CD14-positive monocyte (primary cell): ENCODE data around the gene NBPF3. TPM values are rescaled to one million over a fixed set of nuclear protein-coding genes. Genes with fewer than 3 reads are reported as not detected.

Experiments used
- DNase-seq, 3 donors: peaks; one replicate each; pipeline ENCODE4 v3.0.0-alpha.2; 2011 to 2022
- H2AFZ ChIP-seq: 2 replicates; pipeline ENCODE4 v1.6.0; 2012; ENCODE audit warnings: mild to moderate bottlenecking, low read depth, low read length, inconsistent platforms; ENCODE audit not compliant: insufficient read depth, poor library complexity, severe bottlenecking
- H3K27ac ChIP-seq, 2 donors: 1 replicate in 1 of 2; 2 replicates in 1 of 2; pipeline ENCODE4 v1.5.1; 2012 to 2013; ENCODE audit warnings: low read length in 2 of 2, control low read depth in 1 of 2, inconsistent platforms in 1 of 2, low read depth in 1 of 2, mild to moderate bottlenecking in 1 of 2
- H3K27me3 ChIP-seq, 2 donors: one replicate each; pipeline versions ENCODE4 v1.6.0 to v1.6.1; 2011 to 2013; ENCODE audit warnings: low read length in 2 of 2; ENCODE audit not compliant: control insufficient read depth in 2 of 2, insufficient read depth in 2 of 2
- H3K36me3 ChIP-seq, 2 donors: replicated peaks in 1 of 2; 1 replicate in 1 of 2; 2 replicates in 1 of 2; pipeline versions ENCODE4 v1.5.1 to v1.6.1; 2012 to 2013; ENCODE audit warnings: low read length in 2 of 2, control low read depth in 1 of 2, inconsistent platforms in 1 of 2, mild to moderate bottlenecking in 1 of 2; ENCODE audit not compliant: insufficient read depth in 2 of 2, control insufficient read depth in 1 of 2
- H3K4me1 ChIP-seq, 2 donors: 1 replicate in 1 of 2; 2 replicates in 1 of 2; pipeline versions ENCODE4 v1.5.1 to v1.6.1; 2012 to 2013; ENCODE audit warnings: low read length in 2 of 2, control low read depth in 1 of 2, inconsistent platforms in 1 of 2, mild to moderate bottlenecking in 1 of 2, moderate library complexity in 1 of 2; ENCODE audit not compliant: insufficient read depth in 2 of 2, control insufficient read depth in 1 of 2
- H3K4me2 ChIP-seq: replicated peaks from 2 replicates; pipeline ENCODE3; 2012; ENCODE audit warnings: low read length, moderate library complexity, mild to moderate bottlenecking; ENCODE audit not compliant: poor library complexity, severe bottlenecking; ENCODE audit errors: extremely low read depth
- H3K4me3 ChIP-seq, 3 experiments: fragments of 200-600 bp in 1 of 3; sonication (generic) in 1 of 3; replicated peaks in 1 of 3; 1 replicate in 2 of 3; 2 replicates in 1 of 3; pipeline ENCODE4 v1.5.1; 2011 to 2013; ENCODE audit warnings: low read length in 3 of 3, mild to moderate bottlenecking in 3 of 3, control low read depth in 2 of 3, low read depth in 2 of 3, inconsistent platforms in 1 of 3, moderate library complexity in 1 of 3
- H3K79me2 ChIP-seq: 2 replicates; pipeline ENCODE4 v1.6.0; 2012; ENCODE audit warnings: mild to moderate bottlenecking, control low read depth, inconsistent platforms, low read length, moderate library complexity; ENCODE audit not compliant: insufficient read depth
- H3K9ac ChIP-seq: 2 replicates; pipeline ENCODE4 v1.6.0; 2017; ENCODE audit warnings: low read length, mild to moderate bottlenecking; ENCODE audit not compliant: insufficient read depth, poor library complexity, severe bottlenecking
- H3K9me3 ChIP-seq, 2 donors: replicated peaks in 1 of 2; 1 replicate in 1 of 2; 2 replicates in 1 of 2; pipeline versions ENCODE4 v1.5.1 to v1.6.1; 2012 to 2013; ENCODE audit warnings: low read length in 2 of 2, control low read depth in 1 of 2; ENCODE audit not compliant: control insufficient read depth in 1 of 2, insufficient read depth in 1 of 2
- H4K20me1 ChIP-seq: 2 replicates; pipeline ENCODE4 v1.6.0; 2012; ENCODE audit warnings: mild to moderate bottlenecking, low read length, control low read depth, moderate library complexity; ENCODE audit not compliant: insufficient read depth
- H3K27ac Mint-ChIP-seq, 7 donors: one replicate each; pipeline ENCODE4 v1.8.0; 2020; ENCODE audit warnings: mild to moderate bottlenecking in 7 of 7, mixed read lengths in 7 of 7, moderate library complexity in 6 of 7, inconsistent platforms in 2 of 7
- H3K27me3 Mint-ChIP-seq, 3 donors: one replicate each; pipeline ENCODE4 v1.8.0; 2021 to 2022; ENCODE audit warnings: low read depth in 3 of 3, mild to moderate bottlenecking in 3 of 3, mixed read lengths in 3 of 3, moderate library complexity in 3 of 3, inconsistent platforms in 1 of 3
- H3K36me3 Mint-ChIP-seq, 2 donors: one replicate each; pipeline ENCODE4 v1.8.0; 2020; ENCODE audit warnings: mixed read lengths in 2 of 2, inconsistent platforms in 1 of 2, mild to moderate bottlenecking in 1 of 2
- H3K4me1 Mint-ChIP-seq: one replicate; pipeline ENCODE4 v1.8.0; 2020; ENCODE audit warnings: mild to moderate bottlenecking, mixed read lengths
- H3K4me3 Mint-ChIP-seq, 2 donors: one replicate each; pipeline ENCODE4 v1.8.0; 2020; ENCODE audit warnings: mild to moderate bottlenecking in 2 of 2, mixed read lengths in 2 of 2, moderate library complexity in 1 of 2
- H3K9me3 Mint-ChIP-seq, 7 donors: one replicate each; pipeline ENCODE4 v1.8.0; 2020 to 2022; ENCODE audit warnings: mixed read lengths in 7 of 7, mild to moderate bottlenecking in 6 of 7, moderate library complexity in 6 of 7, inconsistent platforms in 2 of 7
- WGBS: methylation state at CpG from one replicate; pipeline ENCODE4 v1.1.5; 2013; ENCODE audit warnings: missing lambda C conversion rate; ENCODE audit not compliant: insufficient coverage; 5-methylcytosine and 5-hydroxymethylcytosine counted together
- intact Hi-C, 2 donors: fragments of 100-400 bp; cut with micrococcal nuclease; formaldehyde crosslinking; loops; one replicate each; pipeline versions ENCODE4 v1.15.0 to v1.15.1; 2023
- polyA plus RNA-seq, 3 donors: library from polyadenylated mRNA; depleted of rRNA in 1 of 3; unstranded in 2 of 3; stranded (reverse) in 1 of 3; fragments of 300-500 nt in 2 of 3; fragments of >200 nt in 1 of 3; fragmentation: Illumina TruSeq in 2 of 3; gene quantifications; 1 replicate in 2 of 3; 2 replicates in 1 of 3; pipeline ENCODE4 v1.2.3, GENCODE V29; 2012 to 2021
- TF ChIP-seq, protein P1 (sequence below): fragments of 200-600 bp; IDR thresholded peaks from one replicate; pipeline ENCODE4 v1.8.0; 2022; ENCODE audit warnings: antibody characterized with exemption, mild to moderate bottlenecking

Gene NBPF3
- polyA plus RNA-seq, 3 donors, result 1.2 to 1.5 TPM; not detected in 1

GRCh38 chr1:21497466-21498061 is 57.6 kb downstream of the NBPF3 start:
- Histone ChIP-seq H3K4me2 (no peak overlapping the region), H3K36me3 (no peaks in the 10 kb centered on the region), H3K27me3 (peaks cover 0 to under 1% of the 10 kb centered on the region in 2 donors), H3K27ac (no peak overlapping the region), H3K4me1 (no peaks in the 10 kb centered on the region), H4K20me1 (no peaks in the 10 kb centered on the region), H3K9me3 (no peaks in the 10 kb centered on the region), H3K9ac (no peak overlapping the region), H3K79me2 (no peaks in the 10 kb centered on the region), H3K4me3 (no peak overlapping the region), H2AFZ (no peak overlapping the region)
- 90% methylated on average over 2 of the region's 7 CpGs for WGBS
- no peak for DNase-seq
- intact Hi-C loops, result no loop called here
- H3K4me1 Mint-ChIP-seq, result no peaks in the 10 kb centered on the region
- peaks cover 0 to 11% (median 2%) of the 10 kb centered on the region in 7 donors for H3K9me3 Mint-ChIP-seq
- H3K36me3 Mint-ChIP-seq, result no peaks in the 10 kb centered on the region
- TF ChIP-seq, protein P1, sequence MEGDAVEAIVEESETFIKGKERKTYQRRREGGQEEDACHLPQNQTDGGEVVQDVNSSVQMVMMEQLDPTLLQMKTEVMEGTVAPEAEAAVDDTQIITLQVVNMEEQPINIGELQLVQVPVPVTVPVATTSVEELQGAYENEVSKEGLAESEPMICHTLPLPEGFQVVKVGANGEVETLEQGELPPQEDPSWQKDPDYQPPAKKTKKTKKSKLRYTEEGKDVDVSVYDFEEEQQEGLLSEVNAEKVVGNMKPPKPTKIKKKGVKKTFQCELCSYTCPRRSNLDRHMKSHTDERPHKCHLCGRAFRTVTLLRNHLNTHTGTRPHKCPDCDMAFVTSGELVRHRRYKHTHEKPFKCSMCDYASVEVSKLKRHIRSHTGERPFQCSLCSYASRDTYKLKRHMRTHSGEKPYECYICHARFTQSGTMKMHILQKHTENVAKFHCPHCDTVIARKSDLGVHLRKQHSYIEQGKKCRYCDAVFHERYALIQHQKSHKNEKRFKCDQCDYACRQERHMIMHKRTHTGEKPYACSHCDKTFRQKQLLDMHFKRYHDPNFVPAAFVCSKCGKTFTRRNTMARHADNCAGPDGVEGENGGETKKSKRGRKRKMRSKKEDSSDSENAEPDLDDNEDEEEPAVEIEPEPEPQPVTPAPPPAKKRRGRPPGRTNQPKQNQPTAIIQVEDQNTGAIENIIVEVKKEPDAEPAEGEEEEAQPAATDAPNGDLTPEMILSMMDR, result no peak
- H3K27me3 Mint-ChIP-seq, result peaks cover 11 to 26% (median 15%) of the 10 kb centered on the region in 3 donors
- no peak overlapping the region for H3K27ac Mint-ChIP-seq
- H3K4me3 Mint-ChIP-seq, result peak overlapping the region in 1 of 2 donors; percentile 6

DNA sequence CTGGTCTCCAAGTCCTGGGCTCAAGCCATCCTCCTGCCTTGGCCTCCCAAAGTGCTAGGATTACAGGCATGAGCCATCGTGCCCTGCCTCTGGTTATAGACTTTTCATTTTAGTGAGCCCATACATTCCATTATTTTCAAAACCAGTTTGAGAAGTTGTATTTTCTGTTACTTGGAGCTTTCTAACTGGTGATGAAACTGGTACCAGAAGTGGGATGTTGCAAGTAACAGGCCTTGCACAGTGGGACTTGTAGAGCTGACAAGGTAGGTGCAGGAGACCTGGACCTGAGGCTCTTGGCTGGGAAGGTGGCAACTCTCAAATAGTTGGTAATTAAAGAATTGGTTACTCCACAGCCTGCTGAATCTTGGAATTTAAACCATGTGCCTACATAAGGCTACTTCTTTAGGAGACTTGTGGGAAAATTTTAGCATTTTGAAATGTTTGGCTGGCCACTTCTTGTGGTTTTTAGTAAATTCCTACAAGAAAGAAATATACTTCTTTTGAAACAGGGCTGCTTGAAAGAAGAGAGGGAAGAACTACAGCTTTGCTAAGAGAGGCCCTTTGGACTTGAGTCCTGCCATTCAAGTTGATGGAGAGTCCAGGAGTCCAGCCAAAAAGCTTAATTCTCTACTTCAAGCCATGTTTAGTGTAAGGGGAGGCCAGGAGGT is 59.5 kb downstream of the NBPF3 start:
- Histone ChIP-seq H3K27ac (no peak overlapping the region), H4K20me1 (no peaks in the 10 kb centered on the region), H3K79me2 (no peaks in the 10 kb centered on the region), H2AFZ (no peak overlapping the region), H3K4me1 (no peaks in the 10 kb centered on the region), H3K9me3 (no peaks in the 10 kb centered on the region), H3K36me3 (no peaks in the 10 kb centered on the region), H3K9ac (no peak overlapping the region), H3K4me3 (no peak overlapping the region), H3K4me2 (no peak overlapping the region), H3K27me3 (peaks cover 0 to 3% of the 10 kb centered on the region in 2 donors)
- no CpG with 5 or more reads among the region's 1 CpG for WGBS
- no peaks in the 10 kb centered on the region for H3K4me1 Mint-ChIP-seq
- no peak for DNase-seq
- peaks cover 9 to 25% (median 16%) of the 10 kb centered on the region in 3 donors for H3K27me3 Mint-ChIP-seq
- peak overlapping the region in 1 of 7 donors; percentile 33 for H3K27ac Mint-ChIP-seq
- intact Hi-C loops, result no loop called here
- TF ChIP-seq, protein P1, result no peak
- H3K4me3 Mint-ChIP-seq, result no peak overlapping the region
- peaks cover 0 to 14% (median 2%) of the 10 kb centered on the region in 7 donors for H3K9me3 Mint-ChIP-seq
- H3K36me3 Mint-ChIP-seq, result no peaks in the 10 kb centered on the region
